Lower leg skin (tissue), 4 donors: ENCODE results near the gene BCL2L13. TPM values are rescaled to one million over a fixed set of nuclear protein-coding genes. Genes with fewer than 3 reads are reported as not detected.

ENCODE experiments used
- DNase-seq, 2 donors: peaks; one replicate each; pipeline ENCODE4 v3.0.0-alpha.2; 2019; ENCODE audit warnings: low spot score in 2 of 2
- H3K4me3 ChIP-seq: fragments of 200-600 bp; sonication (generic); 2 replicates; pipeline ENCODE4 v1.5.1; 2017; ENCODE audit warnings: mild to moderate bottlenecking, low read depth; ENCODE audit not compliant: poor library complexity, severe bottlenecking
- CTCF ChIP-seq, 3 donors: fragments of 450-650 bp; IDR thresholded peaks; one replicate each; pipeline ENCODE4 v1.5.1; 2016; ENCODE audit warnings: antibody characterized with exemption in 3 of 3, mild to moderate bottlenecking in 3 of 3, moderate library complexity in 2 of 3
- POLR2A ChIP-seq, 2 donors: fragments of 450-650 bp; IDR thresholded peaks; one replicate each; pipeline ENCODE4 v1.6.1; 2016 to 2017; ENCODE audit warnings: antibody characterized with exemption in 2 of 2, mild to moderate bottlenecking in 1 of 2, moderate library complexity in 1 of 2
- WGBS, 2 donors: methylation state at CpG; one replicate each; pipeline ENCODE4 v1.1.5; 2018; 5-methylcytosine and 5-hydroxymethylcytosine counted together
- intact Hi-C: fragments of 100-400 bp; cut with DNase I; formaldehyde crosslinking; loops from one replicate; pipeline ENCODE4 v1.15.0; 2023; ENCODE audit warnings: low total_unique reads
- total RNA-seq, 4 donors: library from RNA; depleted of rRNA; stranded (reverse); fragments of >200 nt; gene quantifications; one replicate each; pipeline ENCODE4 v1.1.0, GENCODE V29; 2016

The BCL2L13 gene
- total RNA-seq, 4 donors from 2014 or later = 63.0 to 71.2 (median 67.5) TPM

- TF ChIP-seq POLR2A (IDR thresholded peaks at IDR 0.05) (no peak), CTCF (IDR thresholded peaks at IDR 0.05) (no peak)
- intact Hi-C loops = no loop called here
- DNase-seq = peak in 1 of 2 donors; percentile 72
- no peak overlapping the region for H3K4me3 ChIP-seq
- 85 to 86% methylated on average over 13 of the region's 13 CpGs for WGBS, 2 donors
Observed at GRCh38 chr22:17726006-17726927, 87.7 kb downstream of the BCL2L13 start.

- intact Hi-C loops = no loop called here
Observed at GRCh38 chr22:17726928-17727897, 88.7 kb downstream of the BCL2L13 start.

GRCh38 chr22:17728786-17729185, 90.2 kb downstream of the BCL2L13 start:
- 86% methylated on average over 8 of the region's 8 CpGs for WGBS, 2 donors
- intact Hi-C loops = no loop called here
- TF ChIP-seq CTCF (IDR thresholded peaks at IDR 0.05) (no peak), POLR2A (IDR thresholded peaks at IDR 0.05) (no peak)
- no peak overlapping the region for H3K4me3 ChIP-seq
- peak in 1 of 2 donors; percentile 54 for DNase-seq

More at GRCh38 chr22:17726928-17727897, 88.7 kb downstream of the BCL2L13 start:
- H3K4me3 ChIP-seq = no peak overlapping the region
- DNase-seq = peak in 1 of 2 donors; percentile 56
- 76 to 88% methylated on average over 18 of the region's 18 CpGs for whole genome bisulfite sequencing, 2 donors
- TF ChIP-seq CTCF (IDR thresholded peaks at IDR 0.05) (no peak), POLR2A (IDR thresholded peaks at IDR 0.05) (no peak)

GRCh38 chr22:17729561-17729960, 91.0 kb downstream of the BCL2L13 start:
- DNase-seq = peak in 1 of 2 donors; percentile 12
- 86 to 87% methylated on average over 6 of the region's 6 CpGs for WGBS, 2 donors
- intact Hi-C loops = no loop called here
- no peak overlapping the region for H3K4me3 ChIP-seq
- TF ChIP-seq CTCF (IDR thresholded peaks at IDR 0.05) (no peak), POLR2A (IDR thresholded peaks at IDR 0.05) (no peak)

DNA sequence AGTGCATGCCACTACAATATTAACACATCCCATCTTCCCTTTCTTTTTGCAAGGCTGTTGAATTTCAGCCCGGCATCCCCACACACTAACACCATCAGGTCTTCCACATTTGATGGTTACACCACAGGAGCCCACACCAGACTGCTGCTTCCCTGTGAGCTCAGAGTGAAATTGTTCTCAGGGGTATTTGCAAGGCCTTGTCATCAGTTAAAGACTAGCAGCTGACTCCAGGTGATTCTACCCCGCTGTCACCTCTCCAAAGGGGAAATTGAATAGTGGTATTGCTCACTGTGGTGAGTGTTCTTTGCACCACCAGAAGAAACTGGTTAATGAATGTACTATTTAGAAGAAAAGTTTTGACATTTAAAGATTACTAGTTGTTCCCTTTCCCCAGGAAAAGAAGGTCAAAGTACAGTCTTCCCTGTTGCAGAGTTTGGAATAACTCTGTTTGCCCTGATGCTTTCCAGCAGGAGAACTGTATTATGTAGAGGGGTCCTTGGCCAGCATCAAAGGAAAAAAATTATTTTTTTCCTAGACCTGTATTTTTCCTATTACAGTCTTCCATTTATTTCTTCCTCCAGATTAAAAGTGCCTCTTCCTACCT, 93.8 kb downstream of the BCL2L13 start:
- intact Hi-C loops = no loop called here
- WGBS, 2 donors = 89% methylated on average over 2 of the region's 2 CpGs
- TF ChIP-seq POLR2A (IDR thresholded peaks at IDR 0.05) = no peak
- no peak for TF ChIP-seq CTCF (IDR thresholded peaks at IDR 0.05)
- H3K4me3 ChIP-seq = no peak overlapping the region
- DNase-seq = peak in 1 of 2 donors; percentile 50
